ENCODE measurements around the gene STX1A.
A peak's percentile ranks its signal among the peaks of the same experiment; 100 is the strongest.

The STX1A gene

GRCh38 chr7:73742338-73742752 lies 22.9 kb upstream of the STX1A start:
- Histone ChIP-seq H3K4me1 (ENCODE audit: control insufficient read depth in 1 of 2, insufficient read depth in 2 of 2, low read length in 2 of 2) (peaks cover 4 to 22% of the 10 kb centered on the region in 2 donors), H3K9me3 (ENCODE audit: control insufficient read depth in 1 of 2, low read length in 2 of 2) (no peaks in the 10 kb centered on the region), H3K4me3 (ENCODE audit: low read depth in 1 of 2, low read length in 2 of 2) (no peak overlapping the region), H3K36me3 (ENCODE audit: control insufficient read depth in 1 of 2, insufficient read depth in 2 of 2, low read length in 2 of 2) (peaks cover 0 to 3% of the 10 kb centered on the region in 2 donors), H3K27ac (ENCODE audit: low read length) (peak overlapping the region; percentile 79), H3K27me3 (ENCODE audit: low read depth, low read length) (no peaks in the 10 kb centered on the region)

DNA sequence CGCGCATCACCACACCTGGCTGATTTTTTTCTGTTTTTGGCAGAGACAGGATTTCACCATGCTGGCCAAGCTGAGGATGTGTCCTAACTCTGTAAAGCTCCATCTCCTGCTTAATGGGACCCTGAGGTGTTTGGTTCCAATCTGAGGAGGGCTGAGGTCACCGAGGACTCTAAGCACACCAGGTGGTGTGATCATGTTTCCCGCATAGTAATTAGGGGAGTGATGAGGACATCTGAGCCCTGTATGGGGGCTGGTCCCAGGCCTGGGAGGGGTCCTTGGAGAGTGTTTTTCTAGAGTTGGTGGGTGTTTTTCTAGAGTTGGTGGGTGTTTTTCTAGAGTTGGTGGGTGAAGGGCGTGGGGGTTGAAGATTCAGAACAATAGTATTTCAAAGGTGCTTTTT lies 22.1 kb upstream of the STX1A start:
- H3K36me3 ChIP-seq (ENCODE audit: control insufficient read depth in 1 of 2, insufficient read depth in 2 of 2, low read length in 2 of 2) = peaks cover 0 to 4% of the 10 kb centered on the region in 2 donors
- H3K27me3 ChIP-seq (ENCODE audit: low read depth, low read length) = no peaks in the 10 kb centered on the region
- H3K27ac ChIP-seq (ENCODE audit: low read length) = no peak overlapping the region
- no peak overlapping the region for H3K4me3 ChIP-seq (ENCODE audit: low read depth in 1 of 2, low read length in 2 of 2)
- H3K4me1 ChIP-seq (ENCODE audit: control insufficient read depth in 1 of 2, insufficient read depth in 2 of 2, low read length in 2 of 2) = peaks cover 4 to 23% of the 10 kb centered on the region in 2 donors
- H3K9me3 ChIP-seq (ENCODE audit: control insufficient read depth in 1 of 2, low read length in 2 of 2) = no peaks in the 10 kb centered on the region

DNA sequence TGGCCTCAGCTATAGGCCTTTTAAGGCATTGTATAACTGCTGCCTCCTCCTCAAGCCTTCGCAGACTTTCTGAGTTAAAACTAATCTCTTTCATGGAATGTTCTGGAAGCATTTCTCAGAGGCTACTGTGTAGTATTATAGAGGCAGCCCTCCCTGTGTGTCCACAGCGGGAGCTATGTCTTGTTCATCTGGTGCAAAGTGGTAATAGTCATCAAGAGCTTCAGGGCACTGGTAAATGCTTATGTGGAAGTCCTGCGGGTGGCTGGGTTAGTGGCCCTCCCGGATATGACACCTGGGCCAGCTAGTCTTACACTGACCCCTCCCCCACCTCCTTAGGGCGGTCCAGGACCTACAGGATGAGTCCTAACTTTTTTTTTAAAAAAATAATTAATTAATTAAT lies 21.3 kb upstream of the STX1A start:
- H3K27me3 ChIP-seq (ENCODE audit: low read depth, low read length) = no peaks in the 10 kb centered on the region
- H3K36me3 ChIP-seq (ENCODE audit: control insufficient read depth in 1 of 2, insufficient read depth in 2 of 2, low read length in 2 of 2) = peaks cover 0 to 4% of the 10 kb centered on the region in 2 donors
- H3K4me1 ChIP-seq (ENCODE audit: control insufficient read depth in 1 of 2, insufficient read depth in 2 of 2, low read length in 2 of 2) = peaks cover 4 to 20% of the 10 kb centered on the region in 2 donors
- H3K27ac ChIP-seq (ENCODE audit: low read length) = no peak overlapping the region
- H3K4me3 ChIP-seq (ENCODE audit: low read depth in 1 of 2, low read length in 2 of 2) = no peak overlapping the region
- H3K9me3 ChIP-seq (ENCODE audit: control insufficient read depth in 1 of 2, low read length in 2 of 2) = no peaks in the 10 kb centered on the region

DNA sequence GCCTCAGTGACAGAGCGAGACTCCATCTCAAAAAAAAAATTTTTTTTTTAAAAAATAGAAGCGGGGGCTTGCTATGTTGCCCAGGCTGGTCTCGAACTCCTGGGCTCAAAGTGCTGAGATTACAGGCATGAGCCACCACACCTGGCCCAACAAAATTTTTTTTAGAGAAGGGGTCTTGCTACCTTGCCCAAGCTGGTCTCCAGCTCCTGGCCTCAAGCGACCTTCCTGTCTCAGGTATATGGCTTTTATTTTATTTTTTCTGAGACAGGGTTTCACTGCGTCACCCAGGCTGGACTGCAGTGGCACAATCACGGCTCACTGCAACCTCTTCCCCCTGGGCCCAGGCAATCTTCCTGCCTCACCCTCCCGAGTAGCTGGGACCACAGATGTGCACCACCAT lies 20.7 kb upstream of the STX1A start:
- Histone ChIP-seq H3K4me1 (ENCODE audit: control insufficient read depth in 1 of 2, insufficient read depth in 2 of 2, low read length in 2 of 2) (peaks cover 4 to 20% of the 10 kb centered on the region in 2 donors), H3K27me3 (ENCODE audit: low read depth, low read length) (no peaks in the 10 kb centered on the region), H3K9me3 (ENCODE audit: control insufficient read depth in 1 of 2, low read length in 2 of 2) (no peaks in the 10 kb centered on the region), H3K27ac (ENCODE audit: low read length) (no peak overlapping the region), H3K4me3 (ENCODE audit: low read depth in 1 of 2, low read length in 2 of 2) (no peak overlapping the region), H3K36me3 (ENCODE audit: control insufficient read depth in 1 of 2, insufficient read depth in 2 of 2, low read length in 2 of 2) (peaks cover 0 to 4% of the 10 kb centered on the region in 2 donors)

- Histone ChIP-seq H3K4me1 (ENCODE audit: control insufficient read depth in 1 of 2, insufficient read depth in 2 of 2, low read length in 2 of 2) (peaks cover 4 to 20% of the 10 kb centered on the region in 2 donors), H3K4me3 (ENCODE audit: low read depth in 1 of 2, low read length in 2 of 2) (peak overlapping the region; percentile 67 to 89), H3K9me3 (ENCODE audit: control insufficient read depth in 1 of 2, low read length in 2 of 2) (no peaks in the 10 kb centered on the region), H3K27ac (ENCODE audit: low read length) (peak overlapping the region; percentile 90), H3K27me3 (ENCODE audit: low read depth, low read length) (no peaks in the 10 kb centered on the region), H3K36me3 (ENCODE audit: control insufficient read depth in 1 of 2, insufficient read depth in 2 of 2, low read length in 2 of 2) (peaks cover 0 to 4% of the 10 kb centered on the region in 2 donors)
Measured at GRCh38 chr7:73739387-73739767, 19.9 kb upstream of the STX1A start.

- peak within 1 kb of the TSS; percentile 67 to 89 for H3K4me3 ChIP-seq (ENCODE audit: low read depth in 1 of 2, low read length in 2 of 2)
- peaks cover 0 to 4% of the 10 kb centered on the region in 2 donors for H3K36me3 ChIP-seq (ENCODE audit: control insufficient read depth in 1 of 2, insufficient read depth in 2 of 2, low read length in 2 of 2)
- H3K4me1 ChIP-seq (ENCODE audit: control insufficient read depth in 1 of 2, insufficient read depth in 2 of 2, low read length in 2 of 2) = peaks cover 4 to 20% of the 10 kb centered on the region in 2 donors
Measured at GRCh38 chr7:73738612-73739386, 19.3 kb upstream of the STX1A start, which contains the start of gene ABHD11. Gene ABHD11, minus strand, starts transcription at chr7:73738802. Its CDS starts 32 bp downstream, at chr7:73738770.

GRCh38 chr7:73738220-73738611 lies 18.7 kb upstream of the STX1A start:
- Histone ChIP-seq H3K9me3 (ENCODE audit: control insufficient read depth in 1 of 2, low read length in 2 of 2) (no peaks in the 10 kb centered on the region), H3K4me3 (ENCODE audit: low read depth in 1 of 2, low read length in 2 of 2) (peak overlapping the region; percentile 67 to 89), H3K36me3 (ENCODE audit: control insufficient read depth in 1 of 2, insufficient read depth in 2 of 2, low read length in 2 of 2) (peaks cover 0 to 4% of the 10 kb centered on the region in 2 donors), H3K27me3 (ENCODE audit: low read depth, low read length) (no peaks in the 10 kb centered on the region), H3K4me1 (ENCODE audit: control insufficient read depth in 1 of 2, insufficient read depth in 2 of 2, low read length in 2 of 2) (peaks cover 4 to 20% of the 10 kb centered on the region in 2 donors), H3K27ac (ENCODE audit: low read length) (peak overlapping the region; percentile 67)

More at GRCh38 chr7:73738612-73739386, 19.3 kb upstream of the STX1A start, which contains the start of gene ABHD11:
- no peaks in the 10 kb centered on the region for H3K9me3 ChIP-seq (ENCODE audit: control insufficient read depth in 1 of 2, low read length in 2 of 2)
- peak within 1 kb of the TSS; percentile 90 for H3K27ac ChIP-seq (ENCODE audit: low read length)
- H3K27me3 ChIP-seq (ENCODE audit: low read depth, low read length) = no peaks in the 10 kb centered on the region

DNA sequence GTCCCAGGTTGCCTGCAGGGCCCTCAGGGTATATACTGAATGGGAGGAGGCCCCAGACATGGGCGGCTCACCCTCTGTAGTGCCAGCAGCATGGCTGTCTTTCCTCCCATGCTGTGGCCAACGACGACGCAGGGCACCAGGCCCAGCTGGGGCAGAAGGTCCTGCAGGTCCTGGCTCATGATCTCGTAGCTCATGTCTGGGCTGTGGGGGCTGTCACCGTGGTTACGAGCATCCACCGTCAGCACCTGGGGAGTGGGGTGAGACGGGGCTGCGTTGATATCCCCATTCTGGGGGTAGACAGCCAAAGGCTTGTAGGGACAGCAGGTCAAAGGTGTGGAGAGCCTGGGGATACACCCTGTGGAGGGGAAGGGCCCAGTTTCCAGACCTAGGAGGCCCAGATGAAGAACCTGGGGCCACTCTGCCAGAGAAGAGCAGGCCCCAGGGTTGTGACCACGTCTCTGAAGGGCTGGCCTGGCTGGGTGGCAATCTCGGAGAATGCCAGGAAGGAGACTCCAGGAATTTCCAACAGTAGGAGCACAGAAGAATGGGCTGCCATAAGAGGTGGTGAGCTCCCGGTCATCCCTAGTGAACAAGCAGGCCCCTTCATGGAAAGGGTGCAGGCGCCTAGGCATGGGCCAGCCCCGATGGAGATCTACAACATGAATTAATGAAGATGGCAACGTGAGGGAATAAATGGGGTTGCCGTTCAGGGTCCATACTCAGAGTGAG lies 18.2 kb upstream of the STX1A start:
- Histone ChIP-seq H3K4me3 (ENCODE audit: low read depth in 1 of 2, low read length in 2 of 2) (peak overlapping the region; percentile 67 to 89), H3K9me3 (ENCODE audit: control insufficient read depth in 1 of 2, low read length in 2 of 2) (no peaks in the 10 kb centered on the region), H3K4me1 (ENCODE audit: control insufficient read depth in 1 of 2, insufficient read depth in 2 of 2, low read length in 2 of 2) (peaks cover 4 to 17% of the 10 kb centered on the region in 2 donors), H3K27me3 (ENCODE audit: low read depth, low read length) (no peaks in the 10 kb centered on the region), H3K27ac (ENCODE audit: low read length) (no peak overlapping the region), H3K36me3 (ENCODE audit: control insufficient read depth in 1 of 2, insufficient read depth in 2 of 2, low read length in 2 of 2) (peaks cover 0 to 4% of the 10 kb centered on the region in 2 donors)

DNA sequence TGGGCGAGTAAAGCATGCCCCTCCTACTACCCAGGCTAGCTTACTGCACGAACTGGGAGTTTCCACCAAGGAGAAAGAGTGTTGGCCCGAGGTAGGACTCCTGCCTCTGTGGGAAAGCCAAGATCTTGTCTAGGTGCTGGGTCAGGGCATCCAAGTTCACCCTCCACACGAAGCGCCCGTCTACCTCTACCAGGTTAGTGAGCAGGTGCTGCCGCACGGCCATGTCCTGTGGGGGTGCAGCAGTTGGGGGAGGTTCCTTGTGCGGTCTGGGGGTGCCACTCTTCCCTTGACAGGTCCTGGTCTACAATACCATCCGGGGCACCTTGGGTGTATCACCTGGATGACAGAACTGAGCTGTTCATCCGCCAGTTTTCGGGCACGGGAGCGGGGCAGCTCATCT lies 17.4 kb upstream of the STX1A start:
- Histone ChIP-seq H3K27ac (ENCODE audit: low read length) (no peak overlapping the region), H3K27me3 (ENCODE audit: low read depth, low read length) (no peaks in the 10 kb centered on the region), H3K36me3 (ENCODE audit: control insufficient read depth in 1 of 2, insufficient read depth in 2 of 2, low read length in 2 of 2) (peaks cover 0 to 4% of the 10 kb centered on the region in 2 donors), H3K4me3 (ENCODE audit: low read depth in 1 of 2, low read length in 2 of 2) (no peak overlapping the region), H3K4me1 (ENCODE audit: control insufficient read depth in 1 of 2, insufficient read depth in 2 of 2, low read length in 2 of 2) (peaks cover 4 to 15% of the 10 kb centered on the region in 2 donors), H3K9me3 (ENCODE audit: control insufficient read depth in 1 of 2, low read length in 2 of 2) (no peaks in the 10 kb centered on the region)

DNA sequence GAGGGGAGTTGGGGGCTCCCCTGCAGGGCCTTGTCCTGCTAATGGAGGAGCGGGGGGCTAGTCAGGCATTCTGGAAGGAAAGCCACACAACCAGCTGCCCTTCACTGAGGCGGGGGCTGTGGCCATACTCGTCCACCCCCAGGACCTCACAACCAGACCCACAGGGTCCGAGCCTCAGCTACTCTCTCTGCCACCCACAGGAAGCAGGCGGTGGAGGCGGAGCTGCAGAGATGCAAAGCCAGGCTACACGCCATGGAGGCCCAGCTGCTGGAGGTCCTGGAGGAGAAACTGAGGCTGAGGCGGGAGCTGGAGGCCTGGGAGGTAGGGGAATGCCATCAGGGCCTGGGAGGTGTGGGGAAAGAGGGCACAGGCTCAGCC lies 16.0 kb upstream of the STX1A start:
- no peaks in the 10 kb centered on the region for H3K27me3 ChIP-seq (ENCODE audit: low read depth, low read length)
- H3K4me1 ChIP-seq (ENCODE audit: control insufficient read depth in 1 of 2, insufficient read depth in 2 of 2, low read length in 2 of 2) = peaks cover 4 to 15% of the 10 kb centered on the region in 2 donors
- no peaks in the 10 kb centered on the region for H3K9me3 ChIP-seq (ENCODE audit: control insufficient read depth in 1 of 2, low read length in 2 of 2)
- peak overlapping the region; percentile 77 for H3K27ac ChIP-seq (ENCODE audit: low read length)
- no peak overlapping the region for H3K4me3 ChIP-seq (ENCODE audit: low read depth in 1 of 2, low read length in 2 of 2)
- peaks cover 0 to 4% of the 10 kb centered on the region in 2 donors for H3K36me3 ChIP-seq (ENCODE audit: control insufficient read depth in 1 of 2, insufficient read depth in 2 of 2, low read length in 2 of 2)
